SHP77 treated with DMSO at 0.1 percent for 48 hours (cell line): ENCODE data around the gene ATF7IP.
A peak's percentile ranks its signal among the peaks of the same experiment; 100 is the strongest.

ENCODE experiments used
- DNase-seq: peaks from one replicate; lab custom pipeline; 2025; lab: John Stamatoyannopoulos, UW

The ATF7IP gene

GRCh38 chr12:14481201-14481600 is 115.7 kb downstream of the ATF7IP start:
- no peak for DNase-seq

GRCh38 chr12:14482361-14482760 is 116.9 kb downstream of the ATF7IP start:
- no peak for DNase-seq

- no peak for DNase-seq
Measured at GRCh38 chr12:14482886-14483285, 117.4 kb downstream of the ATF7IP start.

- DNase-seq = no peak
Measured at GRCh38 chr12:14495326-14495725, 129.8 kb downstream of the ATF7IP start.

GRCh38 chr12:14505626-14506596 is 140.4 kb downstream of the ATF7IP start:
- no peak for DNase-seq

- DNase-seq = no peak
Measured at GRCh38 chr12:14510574-14510973, 145.1 kb downstream of the ATF7IP start.

- DNase-seq = peak; percentile 10
Measured at GRCh38 chr12:14514154-14514842, 148.8 kb downstream of the ATF7IP start.

- DNase-seq = no peak
Measured at GRCh38 chr12:14514946-14515345, 149.5 kb downstream of the ATF7IP start.

GRCh38 chr12:14521822-14522221 is 156.3 kb downstream of the ATF7IP start:
- DNase-seq = no peak

GRCh38 chr12:14525964-14526363 is 160.5 kb downstream of the ATF7IP start:
- DNase-seq = no peak

- DNase-seq = no peak
Measured at GRCh38 chr12:14532152-14532551, 166.7 kb downstream of the ATF7IP start.

GRCh38 chr12:14537088-14537487 is 171.6 kb downstream of the ATF7IP start:
- no peak for DNase-seq

- no peak for DNase-seq
Measured at GRCh38 chr12:14540801-14541462, 175.4 kb downstream of the ATF7IP start.

GRCh38 chr12:14545144-14546124 is 180.0 kb downstream of the ATF7IP start:
- peak; percentile 4 for DNase-seq

- DNase-seq = no peak
Measured at GRCh38 chr12:14547571-14547970, 182.1 kb downstream of the ATF7IP start.

- no peak for DNase-seq
Measured at GRCh38 chr12:14548609-14549008, 183.1 kb downstream of the ATF7IP start.
